GM12865 (cell line): ENCODE measurements around the gene KCTD6.

Source experiments
- DNase-seq: peaks from one replicate; pipeline ENCODE4 v3.0.0; 2010; ENCODE audit warnings: low read depth
- H3K4me3 ChIP-seq: 2 replicates; pipeline ENCODE4 v1.5.1; 2011; ENCODE audit warnings: mild to moderate bottlenecking, low read depth, low read length, control low read depth
- TF ChIP-seq, protein P1 (sequence below): IDR thresholded peaks from 2 replicates; pipeline ENCODE4 v1.5.1; 2011; ENCODE audit warnings: low read length, control low read depth, low read depth, inconsistent platforms; ENCODE audit not compliant: insufficient read depth; ENCODE audit errors: missing control alignments

KCTD6 gene

DNA sequence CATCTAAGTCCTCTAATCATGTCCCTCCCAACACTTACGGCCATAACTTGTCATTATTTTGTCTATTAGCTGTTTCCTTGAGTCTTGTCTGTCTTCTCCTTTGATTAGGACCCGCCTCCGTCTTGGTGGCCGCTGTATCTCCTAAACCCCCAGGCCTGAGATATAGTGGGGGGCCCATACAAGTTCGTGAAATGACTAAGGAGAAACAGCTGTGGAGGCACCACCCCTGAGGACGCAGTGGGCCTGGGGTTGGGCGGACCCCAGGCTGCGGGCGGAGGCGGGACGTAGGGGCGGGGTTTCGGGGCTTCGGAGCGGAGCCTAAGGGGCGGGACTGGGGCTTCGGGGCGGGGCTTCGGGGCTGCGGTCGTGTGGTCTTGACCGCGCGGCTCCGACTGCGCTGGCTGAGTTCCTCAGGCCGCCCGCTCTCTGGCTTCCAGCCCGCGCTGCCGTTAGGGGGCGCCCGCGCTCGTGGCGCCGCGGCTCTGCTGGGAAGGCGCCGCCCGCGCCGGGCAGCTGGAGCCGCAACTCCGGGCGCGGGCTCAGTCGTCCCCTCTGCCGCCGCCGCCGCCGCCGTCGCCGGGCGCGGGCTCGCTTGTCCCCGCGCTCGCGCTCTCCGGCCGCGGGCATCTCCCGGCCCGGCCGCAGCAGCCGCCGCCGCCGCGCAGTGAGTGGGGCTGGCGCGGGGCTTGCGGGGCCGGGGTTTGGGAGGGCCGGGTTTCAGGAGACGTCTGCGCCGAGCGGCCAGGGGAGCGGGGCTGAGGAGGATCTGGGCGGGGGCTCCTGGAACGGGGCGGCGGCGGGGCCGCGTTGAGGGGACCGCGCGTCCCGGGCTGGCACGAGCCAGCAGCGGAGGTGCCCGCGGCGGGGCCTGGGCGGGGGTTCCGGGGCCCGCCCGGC lies at the start of gene KCTD6:
Gene KCTD6, plus strand, starts transcription at position 591 of the 897 bp plus-strand sequence. CDS start 6,660 bp downstream, outside the sequence.
- H3K4me3 ChIP-seq, result peak within 1 kb of the TSS; percentile 82
- TF ChIP-seq, protein P1, sequence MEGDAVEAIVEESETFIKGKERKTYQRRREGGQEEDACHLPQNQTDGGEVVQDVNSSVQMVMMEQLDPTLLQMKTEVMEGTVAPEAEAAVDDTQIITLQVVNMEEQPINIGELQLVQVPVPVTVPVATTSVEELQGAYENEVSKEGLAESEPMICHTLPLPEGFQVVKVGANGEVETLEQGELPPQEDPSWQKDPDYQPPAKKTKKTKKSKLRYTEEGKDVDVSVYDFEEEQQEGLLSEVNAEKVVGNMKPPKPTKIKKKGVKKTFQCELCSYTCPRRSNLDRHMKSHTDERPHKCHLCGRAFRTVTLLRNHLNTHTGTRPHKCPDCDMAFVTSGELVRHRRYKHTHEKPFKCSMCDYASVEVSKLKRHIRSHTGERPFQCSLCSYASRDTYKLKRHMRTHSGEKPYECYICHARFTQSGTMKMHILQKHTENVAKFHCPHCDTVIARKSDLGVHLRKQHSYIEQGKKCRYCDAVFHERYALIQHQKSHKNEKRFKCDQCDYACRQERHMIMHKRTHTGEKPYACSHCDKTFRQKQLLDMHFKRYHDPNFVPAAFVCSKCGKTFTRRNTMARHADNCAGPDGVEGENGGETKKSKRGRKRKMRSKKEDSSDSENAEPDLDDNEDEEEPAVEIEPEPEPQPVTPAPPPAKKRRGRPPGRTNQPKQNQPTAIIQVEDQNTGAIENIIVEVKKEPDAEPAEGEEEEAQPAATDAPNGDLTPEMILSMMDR, result peak; percentile 83
- peak; percentile 96 for DNase-seq

DNA sequence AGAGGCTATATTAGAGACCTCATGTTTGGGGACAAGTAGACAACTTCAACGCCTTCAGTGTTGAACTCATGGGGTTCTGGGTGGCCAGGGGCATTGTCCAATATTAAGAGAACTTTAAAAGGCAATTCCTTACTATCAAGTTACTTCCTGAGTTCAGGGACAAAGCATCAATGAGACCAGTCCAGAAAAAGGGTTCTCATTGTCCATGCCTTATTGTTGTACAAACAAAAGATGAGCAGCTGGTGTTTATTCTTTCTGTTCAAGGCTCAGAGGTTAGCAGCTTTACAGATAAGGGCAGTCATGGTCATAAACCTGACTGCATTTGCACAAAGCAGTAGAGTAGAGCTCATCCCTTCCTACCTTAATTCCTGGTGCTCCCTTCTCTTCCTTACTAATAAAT lies 39.7 kb upstream of the KCTD6 start:
- TF ChIP-seq, protein P1, result no peak
- no peak overlapping the region for H3K4me3 ChIP-seq
- no peak for DNase-seq

DNA sequence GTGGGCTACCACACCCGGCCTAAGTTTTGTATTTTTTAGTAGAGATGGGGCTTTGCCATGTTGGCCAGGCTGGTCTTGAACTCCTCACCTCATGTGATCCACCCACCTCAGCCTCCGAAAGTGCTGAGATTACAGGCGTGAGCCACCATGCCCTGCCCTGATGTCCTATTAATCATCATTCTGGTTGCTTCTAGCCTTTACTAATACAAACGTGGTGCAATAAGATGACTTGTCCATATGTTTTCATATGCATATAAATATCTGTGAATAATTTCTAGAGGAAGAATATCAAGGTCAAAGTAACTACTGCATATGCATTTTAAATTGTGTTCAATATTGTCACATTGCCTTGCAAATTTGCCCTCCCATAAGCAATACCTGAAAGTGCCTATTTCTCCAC lies 32.7 kb upstream of the KCTD6 start:
- no peak for DNase-seq
- TF ChIP-seq, protein P1, result no peak
- H3K4me3 ChIP-seq, result no peak overlapping the region

DNA sequence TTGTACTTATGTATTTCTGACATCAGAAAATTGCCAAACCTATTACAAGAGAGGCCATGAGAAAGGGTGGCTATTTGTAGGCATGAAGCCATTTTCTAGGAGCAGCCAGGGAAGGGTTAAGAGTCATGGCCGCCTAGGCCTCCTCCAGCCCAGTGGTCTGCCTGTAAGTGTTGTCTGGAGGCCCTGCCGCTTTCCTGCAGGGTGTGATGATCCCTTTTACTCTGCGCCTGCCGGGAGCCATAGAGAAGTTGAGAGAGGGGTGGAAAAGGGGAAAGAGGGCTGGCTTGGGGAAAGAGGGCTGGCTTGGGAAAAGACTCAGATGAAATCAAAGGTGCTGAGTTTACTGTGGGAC lies 29.1 kb upstream of the KCTD6 start:
- no peak for DNase-seq
- no peak overlapping the region for H3K4me3 ChIP-seq
- TF ChIP-seq, protein P1, result no peak

DNA sequence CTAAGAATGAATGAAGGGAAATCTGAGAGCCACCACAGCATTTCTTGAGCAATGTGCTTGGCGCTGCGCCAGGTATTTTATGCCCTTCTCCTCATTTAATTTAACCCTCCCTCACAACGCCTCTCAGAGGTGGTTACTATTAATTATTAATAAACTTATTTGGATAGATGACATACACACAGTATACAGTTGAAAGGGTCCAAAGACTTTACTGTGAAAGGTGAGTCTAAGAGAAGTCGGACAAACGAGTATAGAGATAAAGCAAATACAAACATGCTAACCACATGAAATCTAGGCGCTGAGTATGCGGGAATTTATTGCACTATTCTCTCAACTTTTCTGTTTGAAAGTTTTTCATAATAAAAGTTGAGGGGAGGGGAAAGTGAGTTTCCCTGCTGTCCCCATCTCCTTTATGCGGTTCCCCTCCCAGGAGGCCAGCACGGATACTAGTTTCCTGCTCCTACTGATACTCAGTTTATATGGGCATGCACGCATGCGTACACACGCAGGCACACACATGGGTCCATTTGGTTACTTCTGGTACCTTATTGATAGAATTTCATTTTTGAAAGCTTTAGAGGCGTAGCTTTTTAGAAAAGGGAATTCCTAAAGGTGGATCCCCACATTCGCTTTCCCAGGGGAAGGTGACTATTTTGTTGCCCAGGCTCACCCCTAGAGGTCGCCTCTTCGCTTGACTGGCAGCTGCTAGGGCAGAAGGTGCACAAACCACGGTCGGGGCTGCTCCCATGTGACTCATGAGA lies 28.5 kb upstream of the KCTD6 start:
- peak; percentile 68 for DNase-seq
- TF ChIP-seq, protein P1, result peak; percentile 86
- no peak overlapping the region for H3K4me3 ChIP-seq

DNA sequence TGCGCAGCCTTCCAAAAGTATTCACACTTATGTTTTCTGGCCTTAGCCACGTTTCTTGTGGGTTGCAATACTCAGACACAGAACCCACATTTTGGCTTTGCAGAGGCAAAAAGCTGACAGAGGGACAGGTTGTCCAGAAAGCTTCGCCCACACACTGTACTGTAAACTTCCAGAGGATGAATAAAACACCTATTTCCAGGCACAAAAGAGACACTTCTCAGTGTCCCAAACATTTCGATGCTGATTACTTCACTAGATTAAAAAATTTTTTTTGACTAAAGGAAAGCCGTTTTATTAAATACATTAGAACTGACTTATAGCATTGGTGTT lies 28.0 kb upstream of the KCTD6 start:
- TF ChIP-seq, protein P1, result no peak
- no peak overlapping the region for H3K4me3 ChIP-seq
- DNase-seq, result no peak
